ENCODE results near the gene RBPJ.

Gene RBPJ

GRCh38 chr4:26375551-26375950 is 54.7 kb downstream of the RBPJ start:
- no peak for TF ChIP-seq CTCF (conservative IDR thresholded peaks at IDR 0.05)
- no peak overlapping the region for H3K27ac ChIP-seq

GRCh38 chr4:26377328-26378311 is 56.8 kb downstream of the RBPJ start:
- H3K27ac ChIP-seq, result no peak overlapping the region
- no peak for TF ChIP-seq CTCF (conservative IDR thresholded peaks at IDR 0.05)

GRCh38 chr4:26379837-26380236 is 59.0 kb downstream of the RBPJ start:
- TF ChIP-seq CTCF (conservative IDR thresholded peaks at IDR 0.05), result no peak
- no peak overlapping the region for H3K27ac ChIP-seq

GRCh38 chr4:26380740-26381139 is 59.9 kb downstream of the RBPJ start:
- TF ChIP-seq CTCF (conservative IDR thresholded peaks at IDR 0.05), result no peak
- no peak overlapping the region for H3K27ac ChIP-seq

- no peak for TF ChIP-seq CTCF (conservative IDR thresholded peaks at IDR 0.05)
- H3K27ac ChIP-seq, result no peak overlapping the region
Measured at GRCh38 chr4:26384380-26385057, 63.7 kb downstream of the RBPJ start.

GRCh38 chr4:26385690-26386089 is 64.9 kb downstream of the RBPJ start:
- no peak overlapping the region for H3K27ac ChIP-seq
- no peak for TF ChIP-seq CTCF (conservative IDR thresholded peaks at IDR 0.05)

- no peak for TF ChIP-seq CTCF (conservative IDR thresholded peaks at IDR 0.05)
- no peak overlapping the region for H3K27ac ChIP-seq
Measured at GRCh38 chr4:26386386-26386785, 65.6 kb downstream of the RBPJ start.
